Measurements from ENCODE around the gene ADARB2. TPM values are rescaled to one million over a fixed set of nuclear protein-coding genes. Genes with fewer than 3 reads are reported as not detected.

ADARB2 gene
- polyA plus RNA-seq, 10 donors, result 0.04 to 0.45 (median 0.28) TPM

DNA sequence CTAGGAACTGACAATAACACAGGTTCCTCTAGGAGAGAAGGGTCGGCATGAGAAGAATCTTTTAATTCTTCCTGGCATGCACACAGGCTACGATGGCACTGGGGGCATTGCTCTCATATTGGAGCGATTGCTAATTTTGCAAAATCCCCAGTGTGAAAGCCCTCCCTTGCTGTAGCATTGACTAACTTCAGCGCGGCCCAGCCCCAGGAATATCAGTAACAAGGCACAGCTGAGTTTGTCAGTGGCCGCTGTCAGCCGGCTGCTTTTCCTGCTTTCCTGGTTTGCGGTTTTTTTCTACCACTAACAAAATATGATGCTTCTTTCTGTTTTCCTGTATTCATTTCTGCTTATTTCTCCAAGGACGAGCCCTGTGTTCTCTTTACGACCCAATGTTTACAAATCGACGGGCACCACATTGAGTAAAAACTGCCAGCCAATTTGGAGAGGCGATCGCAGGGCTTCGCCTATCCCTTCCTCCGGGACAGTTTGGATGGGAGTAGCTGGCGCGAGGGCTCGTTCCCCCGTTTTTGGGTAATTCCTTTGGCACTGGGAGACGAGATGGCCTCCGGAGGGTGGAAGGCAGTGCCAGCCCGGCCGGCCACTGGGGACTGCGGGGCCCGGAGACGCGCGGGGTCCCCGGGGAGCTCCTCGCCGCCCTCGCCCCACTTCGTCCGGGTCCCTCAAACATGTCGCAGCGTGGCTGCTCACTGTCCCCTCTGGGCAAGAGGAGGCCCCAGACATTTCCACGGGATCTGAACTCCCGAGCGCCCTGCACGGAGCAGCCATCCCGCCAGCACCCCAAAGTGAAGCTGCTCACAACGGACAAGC lies 967 bp downstream of the ADARB2 start:
- peak in 1 of 3 donors; percentile 7 for DNase-seq

DNA sequence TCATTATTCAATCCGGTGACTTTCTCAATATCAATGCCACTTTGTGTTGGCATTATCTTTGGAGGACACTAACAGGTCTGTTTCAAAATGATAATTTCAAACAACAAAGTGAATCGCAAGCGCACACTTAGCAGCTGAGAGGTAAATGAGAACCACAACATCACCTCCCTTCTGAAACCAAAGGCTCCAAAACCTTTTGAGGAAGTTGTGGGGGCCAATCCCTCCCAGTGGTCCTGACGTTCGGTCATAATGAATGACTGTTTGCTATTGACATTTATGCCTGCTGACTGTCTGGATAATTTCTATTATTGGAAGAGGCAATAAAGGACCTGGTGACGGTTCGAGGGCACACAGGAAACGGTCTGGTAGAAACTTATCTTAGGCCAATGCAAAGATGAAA lies 1.8 kb downstream of the ADARB2 start:
- no peak for DNase-seq

DNA sequence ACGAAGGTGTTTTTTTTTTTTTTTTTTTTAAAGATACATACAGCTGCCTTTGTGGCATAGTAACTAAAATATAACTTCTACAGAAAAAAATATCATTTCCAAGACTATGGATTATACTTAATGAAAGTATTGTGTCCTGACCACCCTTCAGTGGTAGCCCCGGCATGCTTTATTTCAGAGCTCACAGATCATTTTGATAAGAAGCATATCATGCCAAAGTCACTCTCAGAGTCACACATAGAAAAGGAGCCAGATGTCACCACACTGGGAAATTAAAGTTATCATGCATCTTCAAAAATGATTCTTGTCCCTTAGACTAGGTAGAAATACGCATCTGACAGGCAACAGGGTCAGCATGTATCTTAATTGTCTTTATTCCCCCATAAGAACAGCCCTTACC lies 3.0 kb downstream of the ADARB2 start:
- no peak for DNase-seq

DNA sequence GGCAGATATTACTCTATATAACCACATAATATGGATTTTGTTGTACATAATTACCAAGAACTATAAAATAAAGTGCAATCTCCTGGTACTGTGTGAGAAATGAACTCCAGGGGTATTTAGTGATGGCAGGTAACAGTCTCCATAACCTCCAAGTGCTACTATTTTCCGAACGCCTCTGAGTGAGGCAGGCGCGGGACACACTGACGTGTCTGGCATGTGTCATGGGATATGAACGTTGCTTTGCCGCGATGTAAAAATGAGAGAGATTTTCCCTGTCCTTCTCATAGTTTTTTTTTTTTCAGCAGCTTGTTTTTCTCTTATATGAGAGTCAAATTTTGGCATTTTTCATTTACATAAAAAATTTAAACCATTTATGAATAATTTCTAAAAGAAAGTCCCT lies 3.6 kb downstream of the ADARB2 start:
- DNase-seq, result no peak

DNA sequence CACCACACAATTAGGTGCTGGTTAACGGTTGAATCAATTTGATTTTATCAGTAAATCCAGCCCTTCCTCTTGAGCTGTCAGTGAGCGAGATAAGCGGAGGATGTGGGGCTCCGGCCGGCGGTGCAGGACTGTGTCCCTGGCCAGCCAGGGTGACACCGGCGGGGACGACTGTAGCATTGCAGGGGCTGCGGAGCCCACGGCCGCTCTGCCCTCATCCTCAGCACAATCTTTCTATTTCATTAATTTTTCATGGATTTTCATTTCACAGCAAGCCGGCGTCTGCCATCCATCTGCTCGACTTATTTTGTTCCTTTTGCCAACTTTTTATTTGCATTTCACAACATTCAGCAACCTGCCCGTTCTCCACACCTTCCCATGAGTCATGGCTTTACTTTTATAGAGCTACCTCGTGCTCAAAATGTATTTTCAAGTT lies 4.7 kb downstream of the ADARB2 start:
- no peak for DNase-seq

DNA sequence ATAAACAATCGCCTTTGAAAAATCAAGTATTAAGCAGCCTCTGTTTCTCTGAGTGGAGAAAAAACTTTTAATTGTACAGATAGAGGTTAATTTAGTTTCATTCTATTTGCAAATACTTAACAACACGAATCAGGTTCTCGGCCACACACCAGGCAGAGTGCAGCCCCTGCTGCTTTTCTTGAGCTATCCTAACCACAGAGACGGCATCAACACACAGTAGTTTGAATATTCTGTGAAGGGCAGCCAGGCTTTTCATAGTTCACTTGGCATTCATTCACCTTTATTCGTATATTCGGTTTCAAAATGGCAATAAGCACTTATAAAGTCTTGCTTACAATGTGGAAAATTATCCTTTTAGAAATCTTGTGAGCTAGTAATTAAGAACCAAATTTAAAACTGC lies 5.7 kb downstream of the ADARB2 start:
- DNase-seq, result no peak

DNA sequence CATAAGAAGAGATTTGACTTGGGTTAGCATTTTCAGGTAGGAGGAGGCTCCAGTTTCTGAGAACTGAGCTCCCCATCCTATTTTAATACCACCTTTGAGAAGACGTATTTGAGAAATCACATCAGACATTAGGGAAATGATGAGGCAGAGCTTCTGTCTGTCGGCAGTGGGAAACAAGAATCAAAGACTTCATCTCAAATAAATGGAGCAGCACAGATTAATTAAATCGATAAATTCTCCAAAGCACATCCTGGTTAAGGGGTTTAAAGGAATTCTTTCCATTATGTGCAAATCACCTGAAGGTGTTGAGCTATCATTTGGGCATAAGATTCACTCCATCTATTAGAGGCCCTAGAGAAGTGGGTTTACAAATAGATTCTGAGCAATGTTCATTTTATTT lies 7.6 kb downstream of the ADARB2 start:
- DNase-seq, result no peak

DNA sequence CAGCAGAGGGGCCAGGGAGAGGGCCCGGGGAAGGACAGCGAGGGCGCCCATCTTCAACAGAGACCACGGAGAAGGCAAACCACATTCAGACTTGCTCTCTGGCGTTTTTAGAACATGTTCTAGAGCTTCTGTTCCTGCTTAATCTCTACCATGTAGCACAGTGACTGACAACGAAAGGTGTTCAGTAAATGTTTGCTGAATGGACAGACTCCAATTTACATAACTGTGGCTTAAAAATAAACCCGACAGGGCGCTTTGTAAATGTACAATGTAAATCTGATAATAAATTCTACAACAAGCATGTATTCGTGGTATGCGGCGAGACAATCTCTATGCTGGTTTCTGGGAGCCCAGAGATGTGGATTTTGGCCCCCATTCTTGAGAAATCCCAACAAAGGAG lies 10.5 kb downstream of the ADARB2 start:
- no peak for DNase-seq

DNA sequence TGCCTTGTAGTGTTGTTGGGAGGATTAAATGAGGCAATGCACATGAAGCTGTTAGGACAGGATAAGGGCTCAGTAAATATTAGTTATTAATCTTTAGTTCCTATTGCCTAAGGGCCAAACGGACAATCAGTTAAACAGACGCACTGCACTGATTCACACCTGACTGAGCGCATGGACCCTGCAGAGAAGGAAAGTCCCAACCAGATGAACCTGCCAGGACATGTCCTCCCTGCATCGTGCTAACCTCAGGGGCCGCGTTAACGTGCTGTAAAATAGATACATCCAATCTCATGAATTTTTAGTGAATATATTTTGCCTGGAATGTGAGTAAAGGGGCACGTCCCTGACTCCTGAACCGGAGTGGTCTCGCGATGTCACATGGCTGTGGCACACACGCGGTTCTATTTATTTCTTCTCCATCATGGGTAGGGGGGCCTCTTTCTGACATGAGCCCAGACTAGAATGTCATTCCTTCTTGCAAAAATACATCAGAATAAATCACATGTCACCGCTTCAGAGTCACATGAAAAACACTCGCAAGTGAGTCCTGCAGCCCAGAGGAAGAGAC lies 12.3 kb downstream of the ADARB2 start:
- DNase-seq, result no peak

DNA sequence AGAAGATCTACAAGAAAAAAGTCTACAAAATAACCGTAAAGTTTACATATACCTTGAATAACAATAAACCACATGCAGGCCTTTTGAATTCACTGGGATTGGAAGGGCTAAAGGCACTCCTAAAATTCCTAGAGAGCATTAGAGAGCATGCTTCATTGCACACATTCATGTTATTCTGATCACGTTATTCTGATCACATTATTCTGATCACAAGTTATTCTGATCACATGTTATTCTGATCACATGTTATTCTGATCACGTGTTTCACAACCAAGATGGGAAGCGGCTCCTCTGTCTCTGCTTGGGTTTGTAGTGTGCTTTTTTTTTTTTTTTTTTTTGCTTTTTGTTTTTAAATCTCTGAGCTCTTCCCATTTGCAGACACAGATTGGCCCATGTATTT lies 20.5 kb downstream of the ADARB2 start:
- no peak for DNase-seq

DNA sequence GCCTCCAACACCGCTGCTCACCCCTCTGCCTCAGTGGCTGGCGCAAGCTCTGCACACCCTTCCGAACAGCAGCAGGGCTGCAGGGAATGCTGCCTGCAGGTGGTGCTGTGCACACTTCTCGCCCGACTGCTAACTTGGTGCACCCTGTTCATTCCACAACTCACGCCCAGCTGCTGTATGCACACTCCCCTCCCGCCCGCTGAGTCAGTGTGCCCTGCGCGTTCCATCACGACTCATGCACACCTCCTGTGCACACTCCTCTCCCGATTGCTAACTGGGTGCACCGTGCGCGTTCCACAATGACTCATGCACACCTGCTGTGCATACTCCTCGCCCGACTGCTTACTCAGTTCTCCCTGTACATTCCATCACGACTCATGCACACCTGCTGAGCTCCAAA lies 21.5 kb downstream of the ADARB2 start:
- DNase-seq, result no peak

DNA sequence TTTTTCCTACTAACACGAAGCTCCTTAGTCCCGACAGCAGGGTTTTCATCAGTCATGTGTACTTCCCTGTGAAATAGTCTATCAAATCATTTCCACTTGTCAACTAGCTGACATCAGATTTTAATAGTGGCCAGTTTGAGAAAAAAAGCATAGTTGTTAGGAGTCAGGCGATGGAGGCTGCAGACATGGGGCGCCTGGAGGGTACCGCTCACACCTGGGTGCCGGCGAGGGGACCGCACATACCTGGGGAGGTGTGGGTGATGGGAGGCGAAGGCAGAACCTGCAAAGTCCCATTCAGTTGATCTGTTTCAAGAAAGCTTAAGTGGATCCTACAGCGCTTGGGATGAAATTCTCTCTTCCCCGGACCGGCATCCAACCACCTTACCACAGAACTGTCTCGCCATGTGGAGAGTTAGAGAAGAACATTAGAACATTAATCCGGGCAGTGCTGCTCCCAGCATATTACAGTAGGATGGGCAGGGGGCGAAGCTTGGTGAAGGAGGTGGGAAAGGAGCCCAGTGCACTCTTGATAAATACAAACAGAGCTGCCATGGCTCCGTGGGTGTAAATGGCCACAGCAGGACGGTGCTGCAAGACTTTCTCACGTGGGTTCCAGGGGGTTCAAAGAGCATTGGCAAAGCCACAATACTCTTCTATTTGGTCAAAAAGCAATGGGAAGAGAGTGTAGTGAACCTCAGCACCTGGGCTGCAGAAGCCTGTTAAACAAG lies 24.2 kb downstream of the ADARB2 start:
- no peak for DNase-seq

DNA sequence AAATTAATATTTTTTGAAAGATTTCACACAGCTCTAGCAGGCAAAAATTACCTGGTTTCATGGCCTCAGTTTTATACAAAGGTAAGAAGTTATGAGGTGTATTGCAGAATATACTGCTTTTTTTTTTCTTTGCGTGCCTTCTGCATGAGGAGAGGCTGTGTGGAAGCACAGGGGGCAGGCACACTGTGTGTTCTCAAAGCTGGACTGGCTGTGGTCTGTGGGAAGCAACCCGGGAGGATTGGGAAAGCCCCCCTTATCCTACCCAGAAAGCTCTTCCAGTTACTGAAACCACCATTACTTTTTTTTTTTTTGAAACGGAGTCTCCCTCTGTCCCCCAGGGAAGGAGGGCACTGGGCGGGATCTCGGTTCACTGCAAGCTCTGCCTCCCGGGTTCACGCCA lies 25.0 kb downstream of the ADARB2 start:
- DNase-seq, result no peak

DNA sequence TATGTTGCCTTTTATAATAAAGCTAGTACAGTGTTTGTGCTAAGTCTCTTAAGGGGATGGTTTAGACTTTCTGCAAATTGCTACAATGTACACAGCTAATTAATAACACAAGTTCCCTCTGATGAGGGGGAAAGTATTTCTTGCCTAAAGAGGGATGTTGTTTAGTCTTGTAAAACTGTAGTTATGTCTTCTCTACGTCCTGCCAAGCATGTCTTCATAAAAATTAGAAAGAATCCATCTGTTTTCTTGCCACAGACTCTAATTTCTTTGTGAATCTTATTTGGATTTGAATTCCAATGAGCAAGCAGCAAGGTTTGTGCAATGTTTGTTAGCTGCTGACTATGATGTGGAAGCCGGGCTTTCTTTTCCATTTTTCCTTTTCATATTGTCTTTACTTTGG lies 28.2 kb downstream of the ADARB2 start:
- no peak for DNase-seq

DNA sequence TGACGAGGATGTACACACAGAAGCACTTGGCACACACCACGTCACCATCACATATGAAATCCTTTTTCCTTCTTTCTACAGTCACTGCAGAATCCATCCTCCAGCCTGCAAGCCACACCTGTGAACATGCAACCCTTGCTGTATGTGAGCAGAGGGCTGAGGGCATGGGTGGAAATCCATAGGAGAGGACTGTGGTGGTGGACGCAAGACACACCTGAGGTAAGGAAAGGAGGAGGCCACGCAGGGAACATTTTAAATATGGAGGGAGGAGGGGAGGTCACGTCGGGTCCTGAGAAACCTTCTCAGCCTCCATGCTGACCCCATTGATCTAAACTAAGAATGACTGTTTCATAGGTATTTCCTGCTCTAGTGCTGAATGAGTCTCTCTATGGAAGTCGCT lies 28.6 kb downstream of the ADARB2 start:
- no peak for DNase-seq

DNA sequence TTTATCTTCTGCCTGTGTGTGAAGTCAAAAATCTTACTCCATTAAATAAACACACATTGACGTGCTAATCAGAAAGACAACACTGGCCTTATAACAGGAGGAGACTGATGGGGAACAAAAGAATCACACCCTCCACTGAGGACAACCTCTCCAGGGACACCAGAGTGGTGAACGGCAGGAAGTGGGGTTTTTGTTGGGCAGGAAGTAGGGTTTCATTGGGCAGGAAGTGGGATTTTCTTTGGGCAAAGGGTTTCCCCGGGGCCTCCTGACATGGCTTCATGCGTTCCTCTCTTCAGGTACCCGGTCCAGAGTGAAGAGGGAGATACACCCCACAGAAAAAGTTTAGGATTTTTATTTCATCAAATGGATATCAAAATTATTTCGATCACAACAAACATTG lies 30.6 kb downstream of the ADARB2 start:
- no peak for DNase-seq

DNA sequence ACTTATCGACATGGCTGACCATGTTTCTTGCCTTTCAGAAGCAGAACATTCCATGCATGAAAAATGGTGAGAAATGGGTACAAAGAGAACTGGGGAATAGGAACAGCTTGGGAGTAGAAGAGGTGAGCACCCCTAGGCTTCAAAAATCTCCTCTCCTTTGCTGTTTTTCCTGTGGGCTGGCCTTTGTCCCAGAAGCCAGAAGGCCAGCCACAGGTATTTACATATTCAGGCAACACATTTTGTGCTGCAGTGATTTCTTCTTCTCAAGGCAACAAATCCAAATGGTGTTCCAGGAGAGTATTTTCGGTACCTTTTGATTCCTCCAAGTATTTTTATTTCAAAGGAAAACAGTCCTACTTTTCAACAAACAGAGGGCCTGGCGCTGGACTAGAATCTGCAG lies 31.1 kb downstream of the ADARB2 start:
- no peak for DNase-seq

DNA sequence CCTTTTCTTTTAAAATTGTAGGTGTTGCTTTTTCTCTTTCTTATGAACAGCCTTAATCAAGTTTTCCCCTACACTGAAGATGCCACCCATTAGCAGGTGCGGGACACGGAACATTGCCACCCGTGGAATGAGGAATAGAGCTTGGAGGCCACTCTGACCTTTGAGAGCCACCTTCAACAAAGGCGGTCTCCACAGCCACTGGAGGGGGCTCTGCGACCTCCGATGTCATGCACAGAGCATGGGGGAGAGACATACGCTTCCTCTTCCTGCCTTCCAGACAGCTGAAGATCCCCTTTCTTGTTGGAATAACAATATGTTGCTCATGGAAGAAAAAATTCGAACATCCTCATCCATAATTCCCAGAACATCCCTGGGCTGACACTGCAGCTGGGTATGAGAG lies 39.1 kb downstream of the ADARB2 start:
- DNase-seq, result no peak

DNA sequence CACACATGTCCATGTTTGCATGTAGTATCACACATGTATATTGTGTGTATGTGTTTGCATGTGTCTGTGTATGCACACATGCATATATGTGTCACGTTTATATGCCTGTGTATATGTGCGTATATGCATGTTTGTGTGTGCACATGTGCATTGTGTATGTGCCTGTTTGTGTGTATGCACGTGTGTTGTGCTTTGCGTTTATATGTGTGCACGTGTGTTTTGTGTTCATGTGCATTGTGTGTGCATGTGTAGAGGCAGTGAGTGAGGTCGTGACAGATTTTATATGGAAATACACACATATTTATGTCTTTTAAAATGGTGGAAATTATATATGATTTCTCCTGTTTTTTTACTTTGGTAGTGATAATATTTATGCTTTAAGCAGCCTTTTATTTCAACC lies 41.2 kb downstream of the ADARB2 start:
- no peak for DNase-seq

DNA sequence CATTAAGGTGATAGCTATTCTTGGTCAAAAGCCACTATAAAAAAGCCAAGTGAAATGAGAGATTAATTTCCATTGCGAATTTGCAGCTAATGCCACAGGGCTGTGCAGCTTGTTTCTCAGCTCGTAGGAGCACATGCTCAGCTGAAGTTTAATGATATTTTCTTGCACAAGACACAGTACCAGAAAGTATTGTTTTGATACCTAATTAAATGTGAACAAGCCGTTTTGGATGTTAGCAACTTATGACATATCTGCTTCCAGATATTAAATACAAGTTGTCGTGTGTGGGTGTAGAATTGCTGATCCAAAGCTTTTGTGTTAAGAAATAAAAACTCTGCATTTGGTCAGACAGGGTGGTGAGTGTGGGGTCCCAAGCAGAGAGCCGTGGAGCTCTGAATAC lies 47.2 kb downstream of the ADARB2 start:
- DNase-seq, result no peak

DNA sequence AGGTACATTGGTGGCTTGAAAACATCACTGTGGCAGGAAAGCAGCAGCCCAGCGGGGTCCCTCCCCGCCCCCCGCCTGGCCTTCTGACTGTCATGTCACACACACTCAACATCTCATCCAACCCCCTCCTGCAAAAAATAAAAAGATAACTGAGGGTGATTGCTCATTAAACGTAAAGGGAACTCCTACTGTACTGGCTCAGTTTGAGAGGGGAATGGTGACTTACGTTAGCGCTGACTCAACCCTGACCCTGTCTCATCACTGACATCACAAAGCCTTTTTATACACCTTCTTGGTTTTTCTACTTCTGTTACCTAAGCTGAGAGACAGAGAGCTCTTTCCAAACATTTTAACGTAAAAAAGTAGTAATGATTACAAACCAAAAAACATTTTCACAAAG lies 48.8 kb downstream of the ADARB2 start:
- DNase-seq, result no peak

DNA sequence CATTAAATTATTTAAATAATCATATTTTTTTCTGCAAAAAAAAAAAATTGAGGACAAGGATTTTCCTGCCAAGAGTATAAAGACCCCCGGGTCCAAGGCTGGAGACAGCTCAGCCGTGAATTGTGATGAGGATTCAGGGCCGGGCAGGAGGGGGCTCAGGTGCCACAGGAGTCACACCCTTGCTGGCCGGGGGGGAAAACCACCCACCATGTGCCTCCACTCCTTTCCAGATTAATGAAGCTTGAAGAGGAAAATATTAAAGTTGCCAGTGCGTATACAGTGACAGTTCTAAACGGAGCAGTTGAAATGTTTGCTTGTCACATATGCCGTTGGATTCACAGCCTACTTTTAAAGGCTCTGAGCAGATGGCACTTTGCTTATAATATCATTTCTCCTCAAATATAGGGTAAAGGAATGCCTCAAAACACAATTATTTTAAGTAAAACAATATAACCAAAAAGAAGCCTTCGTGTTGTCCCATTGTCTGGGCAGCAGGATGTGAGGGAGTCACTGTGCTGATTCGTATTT lies 49.6 kb downstream of the ADARB2 start:
- no peak for DNase-seq

DNA sequence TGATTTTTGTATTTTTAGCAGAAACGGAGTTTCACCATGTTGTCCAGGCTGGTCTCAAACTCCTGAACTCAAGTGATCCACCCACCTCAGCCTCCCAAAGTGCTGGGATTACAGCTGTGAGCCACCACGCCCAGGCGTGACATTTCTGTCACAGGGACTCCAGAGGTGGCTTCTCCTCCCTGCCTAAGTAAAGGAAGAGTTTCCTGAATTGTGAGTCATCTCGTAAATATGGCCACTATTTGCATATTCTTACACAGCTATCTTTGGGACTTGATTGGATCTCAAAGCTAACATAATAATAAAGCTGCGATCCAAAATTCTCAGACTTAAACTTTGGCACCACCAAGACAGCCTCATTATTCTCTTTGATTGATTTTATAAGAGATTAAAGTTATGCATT lies 50.1 kb downstream of the ADARB2 start:
- DNase-seq, result no peak

Data from muscle of back (tissue), 11 donors.